K562 (cell line): ENCODE results near the gene FHIT.

Experiments used
- CTCF ChIP-seq, 3 experiments: IDR thresholded peaks in 2 of 3; conservative IDR thresholded peaks in 1 of 3; 2 replicates each; pipeline ENCODE4 v1.5.1; 2011 to 2012; ENCODE audit warnings: low read length in 3 of 3, mild to moderate bottlenecking in 3 of 3, control low read depth in 2 of 3, improper control_type of control experiment in 1 of 3, inconsistent platforms in 1 of 3, low read depth in 1 of 3, mixed read lengths in 1 of 3, moderate library complexity in 1 of 3; ENCODE audit not compliant: insufficient read depth in 2 of 3
- DDX20 ChIP-seq: fragments of 450-650 bp; IDR thresholded peaks from 2 replicates; pipeline ENCODE4 v1.6.1; 2016; ENCODE audit warnings: missing genetic modification characterization, low read depth, mild to moderate bottlenecking, missing compliant biosample characterization, moderate library complexity
- EZH2 ChIP-seq: IDR thresholded peaks from 2 replicates; pipeline ENCODE4 v1.6.1; 2012; ENCODE audit warnings: low read depth, mild to moderate bottlenecking, inconsistent platforms, low read length, borderline replicate concordance
- JUNB ChIP-seq: fragments of 450-650 bp; formaldehyde crosslinking; conservative IDR thresholded peaks from 2 replicates; pipeline ENCODE4 v1.4.0; 2020; ENCODE audit warnings: mild to moderate bottlenecking
- PCBP2 ChIP-seq: fragments of 200-400 bp; formaldehyde crosslinking; IDR thresholded peaks from 2 replicates; pipeline ENCODE4 v1.6.1; 2018; ENCODE audit warnings: low read length, low read depth, mild to moderate bottlenecking, moderate library complexity; ENCODE audit not compliant: poor library complexity, severe bottlenecking
- POLR3A ChIP-seq: IDR thresholded peaks from 2 replicates; pipeline ENCODE4 v1.6.1; 2011; ENCODE audit warnings: borderline replicate concordance, mild to moderate bottlenecking, moderate library complexity; ENCODE audit not compliant: insufficient read length, insufficient read depth; ENCODE audit errors: extremely low read depth
- SP2 ChIP-seq: IDR thresholded peaks from 2 replicates; pipeline ENCODE4 v1.6.1; 2011; ENCODE audit warnings: mild to moderate bottlenecking, low read depth, low read length, moderate library complexity; ENCODE audit not compliant: poor library complexity, severe bottlenecking; ENCODE audit errors: extremely low read depth
- TAF9B ChIP-seq: fragments of 450-650 bp; IDR thresholded peaks from 2 replicates; pipeline ENCODE4 v1.6.1; 2018; ENCODE audit warnings: mild to moderate bottlenecking; ENCODE audit not compliant: partially characterized antibody
- ZNF3 ChIP-seq: fragments of 250-450 bp; sonication (Bioruptor Pico); IDR thresholded peaks from 2 replicates; pipeline ENCODE4 v1.5.0; 2021; ENCODE audit warnings: mild to moderate bottlenecking, moderate library complexity
- ZNF780A ChIP-seq: fragments of 250-450 bp; sonication (Bioruptor Pico); IDR thresholded peaks from 2 replicates; pipeline ENCODE4 v1.5.0; 2021; ENCODE audit warnings: mild to moderate bottlenecking

DNA sequence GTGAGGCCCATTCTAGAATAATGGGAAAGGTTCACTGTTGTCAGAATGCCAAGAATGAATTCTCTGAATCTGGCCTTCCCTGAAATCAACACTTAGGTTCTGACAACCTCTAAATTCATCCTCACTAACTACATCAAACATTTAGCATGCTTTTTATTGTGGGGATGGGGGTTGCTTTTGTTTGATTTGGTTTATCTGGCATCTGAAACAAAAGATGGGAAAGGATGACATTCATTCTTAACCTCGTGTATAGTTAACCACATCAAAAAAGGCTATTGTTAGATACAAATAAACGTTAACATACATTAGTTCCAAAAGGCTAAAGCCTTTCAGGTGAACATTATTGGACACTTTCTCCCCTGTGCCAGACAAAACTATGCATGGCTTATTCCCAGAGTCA is 357.3 kb downstream of the FHIT start:
- no peak for TF ChIP-seq SP2
- TF ChIP-seq DDX20, result no peak
- TF ChIP-seq ZNF3 (CRISPR knock-in tag), result no peak
- no peak for TF ChIP-seq CTCF (IDR thresholded peaks at IDR 0.05 in 2 of 3, conservative IDR thresholded peaks at IDR 0.05 in 1 of 3; ENCODE audit: insufficient read depth in 2 of 3, low read depth in 1 of 3, low read length in 3 of 3)
- no peak for TF ChIP-seq JUNB (CRISPR knock-in tag)
- TF ChIP-seq ZNF780A (CRISPR knock-in tag), result no peak
- TF ChIP-seq POLR3A, result no peak
- TF ChIP-seq TAF9B, result no peak
- no peak for TF ChIP-seq EZH2
- TF ChIP-seq PCBP2, result no peak
